Esophagus squamous epithelium (tissue), 5 donors: ENCODE results near the gene KIAA0232. TPM values are rescaled to one million over a fixed set of nuclear protein-coding genes. Genes with fewer than 3 reads are reported as not detected.

Source experiments
- DNase-seq: peaks from one replicate; lab custom pipeline; 2025; lab: John Stamatoyannopoulos, UW
- H3K27ac ChIP-seq, 4 donors: fragments of 200-600 bp; sonication (generic); one replicate each; pipeline ENCODE4 v1.5.1; 2016 to 2019; ENCODE audit warnings: mild to moderate bottlenecking in 1 of 4
- H3K27me3 ChIP-seq, 4 donors: fragments of 200-600 bp; sonication (generic); 1 replicate in 3 of 4; 2 replicates in 1 of 4; pipeline versions ENCODE4 v1.5.1 to v1.6.0; 2017 to 2021; ENCODE audit warnings: antibody characterized with exemption in 1 of 4
- H3K36me3 ChIP-seq, 3 donors: fragments of 200-600 bp; sonication (generic); one replicate each; pipeline ENCODE4 v1.5.1; 2016 to 2019
- H3K4me1 ChIP-seq, 3 donors: fragments of 200-600 bp; sonication (generic); one replicate each; pipeline ENCODE4 v1.5.1; 2017 to 2019
- H3K4me3 ChIP-seq, 4 donors: fragments of 200-600 bp; sonication (generic); 1 replicate in 3 of 4; 2 replicates in 1 of 4; pipeline ENCODE4 v1.5.1; 2016 to 2019; ENCODE audit warnings: mild to moderate bottlenecking in 2 of 4, moderate library complexity in 1 of 4
- H3K9me3 ChIP-seq, 3 donors: fragments of 200-600 bp; sonication (generic); one replicate each; pipeline ENCODE4 v1.5.1; 2016 to 2019
- CTCF ChIP-seq, 6 experiments: fragments of 450-650 bp in 4 of 6; fragments of 200-600 bp in 2 of 6; sonication (generic) in 2 of 6; IDR thresholded peaks; one replicate each; pipeline ENCODE4 v1.5.1; 2016 to 2019; ENCODE audit warnings: antibody characterized with exemption in 6 of 6, mild to moderate bottlenecking in 4 of 6, moderate library complexity in 4 of 6
- POLR2A ChIP-seq, 4 donors: fragments of 450-650 bp; IDR thresholded peaks; one replicate each; pipeline ENCODE4 v1.6.1; 2017; ENCODE audit warnings: antibody characterized with exemption in 4 of 4, mild to moderate bottlenecking in 4 of 4, moderate library complexity in 3 of 4
- WGBS, 2 donors: methylation state at CpG; one replicate each; pipeline ENCODE4 v1.1.5; 2018; 5-methylcytosine and 5-hydroxymethylcytosine counted together
- intact Hi-C: fragments of 100-400 bp; cut with DNase I; formaldehyde crosslinking; loops from one replicate; pipeline ENCODE4 v1.15.0; 2022
- total RNA-seq, 4 donors: library from RNA; depleted of rRNA; stranded (reverse); fragments of >200 nt; gene quantifications; one replicate each; pipeline ENCODE4 v1.1.0, GENCODE V29; 2016
- donor health status: DM: yes; HTN: yes; CAD: no.

The KIAA0232 gene
- total RNA-seq, 4 donors from 2014 or later = 19.4 to 46.8 (median 35.0) TPM

GRCh38 chr4:6740347-6740746, 42.2 kb upstream of the KIAA0232 start:
- intact Hi-C loops = no loop called here
- H3K27ac ChIP-seq = no peak overlapping the region
- H3K27me3 ChIP-seq = peaks cover 0 to 4% (median 0%) of the 10 kb centered on the region in 4 donors
- H3K4me3 ChIP-seq = no peak overlapping the region
- TF ChIP-seq CTCF (IDR thresholded peaks at IDR 0.05) = no peak
- no peak for TF ChIP-seq POLR2A (IDR thresholded peaks at IDR 0.05)
- no peaks in the 10 kb centered on the region for H3K4me1 ChIP-seq
- H3K36me3 ChIP-seq = no peaks in the 10 kb centered on the region
- no peaks in the 10 kb centered on the region for H3K9me3 ChIP-seq
- no peak for DNase-seq
- WGBS, 2 donors = 79 to 96% methylated on average over 8 of the region's 8 CpGs

GRCh38 chr4:6742507-6742906, 40.0 kb upstream of the KIAA0232 start:
- no peaks in the 10 kb centered on the region for H3K36me3 ChIP-seq
- DNase-seq = no peak
- H3K9me3 ChIP-seq = no peaks in the 10 kb centered on the region
- H3K27me3 ChIP-seq = peaks cover 0 to 4% (median 0%) of the 10 kb centered on the region in 4 donors
- H3K4me3 ChIP-seq = no peak overlapping the region
- peaks cover 6 to 13% (median 10%) of the 10 kb centered on the region in 3 donors for H3K4me1 ChIP-seq
- intact Hi-C loops = no loop called here
- 52 to 58% methylated on average over 2 of the region's 2 CpGs for WGBS, 2 donors
- no peak for TF ChIP-seq POLR2A (IDR thresholded peaks at IDR 0.05)
- TF ChIP-seq CTCF (IDR thresholded peaks at IDR 0.05) = no peak
- no peak overlapping the region for H3K27ac ChIP-seq

GRCh38 chr4:6742989-6743388, 39.5 kb upstream of the KIAA0232 start:
- 57 to 77% methylated on average over 2 to 7 of the region's 11 CpGs for WGBS, 2 donors
- no peak for DNase-seq
- Histone ChIP-seq H3K27me3 (peaks cover 0 to 4% (median 0%) of the 10 kb centered on the region in 4 donors), H3K27ac (no peak overlapping the region), H3K9me3 (no peaks in the 10 kb centered on the region), H3K4me3 (no peak overlapping the region), H3K4me1 (peaks cover 11 to 18% (median 14%) of the 10 kb centered on the region in 3 donors), H3K36me3 (no peaks in the 10 kb centered on the region)
- TF ChIP-seq POLR2A (IDR thresholded peaks at IDR 0.05) (no peak), CTCF (IDR thresholded peaks at IDR 0.05) (no peak)
- intact Hi-C loops = no loop called here

- DNase-seq = no peak
- Histone ChIP-seq H3K36me3 (no peaks in the 10 kb centered on the region), H3K27me3 (no peaks in the 10 kb centered on the region), H3K27ac (peak overlapping the region in 3 of 4 donors; percentile 36 to 89 (median 87)), H3K4me3 (no peak overlapping the region), H3K4me1 (peaks cover 34 to 56% (median 42%) of the 10 kb centered on the region in 3 donors), H3K9me3 (no peaks in the 10 kb centered on the region)
- TF ChIP-seq CTCF (IDR thresholded peaks at IDR 0.05) (no peak), POLR2A (IDR thresholded peaks at IDR 0.05) (no peak)
- 44 to 52% methylated on average over 12 to 13 of the region's 20 CpGs for WGBS, 2 donors
- intact Hi-C loops = no loop called here
These were observed 35.7 kb upstream of the KIAA0232 start for GRCh38 chr4:6746721-6747293.

GRCh38 chr4:6747294-6748051, 35.1 kb upstream of the KIAA0232 start:
- DNase-seq = no peak
- Histone ChIP-seq H3K4me1 (peaks cover 34 to 63% (median 42%) of the 10 kb centered on the region in 3 donors), H3K36me3 (no peaks in the 10 kb centered on the region), H3K27me3 (no peaks in the 10 kb centered on the region), H3K9me3 (no peaks in the 10 kb centered on the region), H3K27ac (peak overlapping the region; percentile 16 to 89 (median 84)), H3K4me3 (no peak overlapping the region)
- intact Hi-C loops = no loop called here
- no peak for TF ChIP-seq CTCF (IDR thresholded peaks at IDR 0.05)
- WGBS, 2 donors = 36 to 44% methylated on average over 6 to 7 of the region's 11 CpGs
